Hepatocyte (in vitro differentiated cells): Measurements from ENCODE around the gene RALGAPA2. TPM values are rescaled to one million over a fixed set of nuclear protein-coding genes. Genes with fewer than 3 reads are reported as not detected.

ENCODE experiments used
- DNase-seq: peaks from one replicate; pipeline ENCODE4 v3.0.0-alpha.2; 2016; ENCODE audit warnings: low spot score
- H2AFZ ChIP-seq: fragments of 200-600 bp; sonication (generic); 2 replicates; pipeline ENCODE4 v1.6.0; 2016; ENCODE audit warnings: antibody characterized with exemption, mild to moderate bottlenecking
- H3K27ac ChIP-seq: fragments of 200-600 bp; sonication (generic); 2 replicates; pipeline ENCODE4 v1.5.1; 2016; ENCODE audit warnings: mild to moderate bottlenecking
- H3K27me3 ChIP-seq: fragments of 200-600 bp; sonication (generic); 2 replicates; pipeline ENCODE4 v1.6.1; 2016
- H3K36me3 ChIP-seq: fragments of 200-600 bp; sonication (generic); replicated peaks from 2 replicates; pipeline ENCODE4 v1.5.1; 2016; ENCODE audit warnings: low read depth; ENCODE audit not compliant: insufficient read depth
- H3K4me1 ChIP-seq: fragments of 200-600 bp; sonication (generic); 2 replicates; pipeline ENCODE4 v1.5.1; 2016; ENCODE audit warnings: mild to moderate bottlenecking, moderate library complexity; ENCODE audit not compliant: insufficient read depth
- H3K4me2 ChIP-seq: fragments of 200-600 bp; sonication (generic); 2 replicates; pipeline ENCODE4 v1.6.0; 2016
- H3K4me3 ChIP-seq: fragments of 200-600 bp; sonication (generic); 2 replicates; pipeline ENCODE4 v1.5.1; 2016; ENCODE audit warnings: mild to moderate bottlenecking
- H3K79me2 ChIP-seq: fragments of 200-600 bp; sonication (generic); 2 replicates; pipeline ENCODE4 v1.6.0; 2017; ENCODE audit warnings: mild to moderate bottlenecking
- H3K9me2 ChIP-seq: fragments of 200-600 bp; sonication (generic); replicated peaks from 2 replicates; pipeline ENCODE4 v1.6.0; 2017; ENCODE audit warnings: mild to moderate bottlenecking; ENCODE audit not compliant: insufficient read depth
- H3K9me3 ChIP-seq: fragments of 200-600 bp; sonication (generic); 2 replicates; pipeline ENCODE4 v1.5.1; 2016; ENCODE audit warnings: low read depth, mild to moderate bottlenecking
- H4K20me1 ChIP-seq: fragments of 200-600 bp; sonication (generic); 2 replicates; pipeline ENCODE4 v1.6.0; 2016; ENCODE audit warnings: mild to moderate bottlenecking; ENCODE audit not compliant: insufficient read depth, poor library complexity, severe bottlenecking
- EZH2 ChIP-seq: fragments of 200-600 bp; sonication (generic); IDR thresholded peaks from 2 replicates; pipeline ENCODE4 v1.6.1; 2016; ENCODE audit warnings: antibody characterized with exemption, mild to moderate bottlenecking, borderline replicate concordance
- EZH2phosphoT487 ChIP-seq: fragments of 200-600 bp; sonication (generic); IDR thresholded peaks from one replicate; pipeline ENCODE4 v1.6.1; 2018; ENCODE audit warnings: antibody characterized with exemption, mild to moderate bottlenecking, low read depth, moderate library complexity; ENCODE audit not compliant: unreplicated experiment, severe bottlenecking
- WGBS: methylation state at CpG from one replicate; pipeline ENCODE4 v1.1.6; 2016; ENCODE audit warnings: low lambda C conversion rate; ENCODE audit errors: missing lambda C conversion rate; 5-methylcytosine and 5-hydroxymethylcytosine counted together
- polyA plus RNA-seq: library from polyadenylated mRNA; unstranded; fragments of >200 nt; fragmentation: Nextera tagmentation; extraction: Ambion mirVana; gene quantifications from 2 replicates; pipeline ENCODE4 v1.2.1, GENCODE V29; 2016
- total RNA-seq: library from RNA; depleted of rRNA; stranded (reverse); fragments of >200 nt; gene quantifications from 2 replicates; pipeline ENCODE4 v1.2.3, GENCODE V29; 2014
- TF ChIP-seq, protein P1 (sequence below): fragments of 200-600 bp; sonication (generic); IDR thresholded peaks from 2 replicates; pipeline ENCODE4 v1.5.1; 2016; ENCODE audit warnings: antibody characterized with exemption, mild to moderate bottlenecking; ENCODE audit not compliant: poor library complexity

RALGAPA2 gene
- total and polyA plus RNA-seq, 2 experiments from 2014 or later = 16.8 to 35.3 TPM

DNA sequence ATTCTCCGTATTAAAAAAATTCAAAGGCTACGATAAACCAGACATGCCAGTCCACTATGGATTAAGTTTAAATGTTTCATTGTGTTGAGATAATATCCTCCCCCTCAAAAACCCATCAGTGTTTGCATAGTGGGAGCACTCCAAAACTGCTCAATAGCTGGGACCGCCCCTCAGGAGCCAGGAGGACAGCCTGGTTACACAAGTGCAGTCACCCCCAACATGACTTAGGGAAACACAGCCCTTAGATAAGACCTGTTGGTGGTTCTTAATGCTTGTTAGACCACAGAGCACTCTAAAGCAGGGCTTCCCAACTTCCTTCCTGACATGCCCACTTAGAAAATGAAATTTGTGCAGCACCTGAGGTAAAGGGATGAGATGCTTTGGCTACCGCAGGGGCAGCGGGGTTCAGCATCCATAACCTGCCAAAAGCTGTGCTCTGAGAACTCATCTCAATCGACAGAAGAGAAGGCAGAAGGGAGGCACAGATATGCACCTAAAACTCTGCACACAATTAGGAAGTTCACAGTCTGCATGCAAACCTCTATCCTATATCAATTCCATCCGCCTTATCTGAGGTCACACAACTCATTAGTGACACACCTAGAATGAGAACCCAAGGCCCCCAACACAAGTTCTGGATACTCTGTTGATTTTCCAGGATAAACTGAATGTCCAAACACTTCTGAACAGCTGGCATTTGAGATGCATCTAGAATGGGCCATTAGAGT, 74.3 kb downstream of the RALGAPA2 start:
- Histone ChIP-seq H3K4me1 (no peaks in the 10 kb centered on the region), H3K79me2 (no peaks in the 10 kb centered on the region), H3K4me3 (no peak overlapping the region), H3K27me3 (no peaks in the 10 kb centered on the region), H2AFZ (no peak overlapping the region), H3K9me3 (no peaks in the 10 kb centered on the region), H3K36me3 (no peaks in the 10 kb centered on the region), H4K20me1 (no peaks in the 10 kb centered on the region), H3K4me2 (no peak overlapping the region), H3K27ac (no peak overlapping the region), H3K9me2 (no peaks in the 10 kb centered on the region)
- no peak for TF ChIP-seq EZH2
- TF ChIP-seq, protein P1, sequence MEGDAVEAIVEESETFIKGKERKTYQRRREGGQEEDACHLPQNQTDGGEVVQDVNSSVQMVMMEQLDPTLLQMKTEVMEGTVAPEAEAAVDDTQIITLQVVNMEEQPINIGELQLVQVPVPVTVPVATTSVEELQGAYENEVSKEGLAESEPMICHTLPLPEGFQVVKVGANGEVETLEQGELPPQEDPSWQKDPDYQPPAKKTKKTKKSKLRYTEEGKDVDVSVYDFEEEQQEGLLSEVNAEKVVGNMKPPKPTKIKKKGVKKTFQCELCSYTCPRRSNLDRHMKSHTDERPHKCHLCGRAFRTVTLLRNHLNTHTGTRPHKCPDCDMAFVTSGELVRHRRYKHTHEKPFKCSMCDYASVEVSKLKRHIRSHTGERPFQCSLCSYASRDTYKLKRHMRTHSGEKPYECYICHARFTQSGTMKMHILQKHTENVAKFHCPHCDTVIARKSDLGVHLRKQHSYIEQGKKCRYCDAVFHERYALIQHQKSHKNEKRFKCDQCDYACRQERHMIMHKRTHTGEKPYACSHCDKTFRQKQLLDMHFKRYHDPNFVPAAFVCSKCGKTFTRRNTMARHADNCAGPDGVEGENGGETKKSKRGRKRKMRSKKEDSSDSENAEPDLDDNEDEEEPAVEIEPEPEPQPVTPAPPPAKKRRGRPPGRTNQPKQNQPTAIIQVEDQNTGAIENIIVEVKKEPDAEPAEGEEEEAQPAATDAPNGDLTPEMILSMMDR = no peak
- no peak for TF ChIP-seq EZH2phosphoT487
- WGBS = 98% methylated on average over 7 of the region's 7 CpGs
- DNase-seq = no peak

DNA sequence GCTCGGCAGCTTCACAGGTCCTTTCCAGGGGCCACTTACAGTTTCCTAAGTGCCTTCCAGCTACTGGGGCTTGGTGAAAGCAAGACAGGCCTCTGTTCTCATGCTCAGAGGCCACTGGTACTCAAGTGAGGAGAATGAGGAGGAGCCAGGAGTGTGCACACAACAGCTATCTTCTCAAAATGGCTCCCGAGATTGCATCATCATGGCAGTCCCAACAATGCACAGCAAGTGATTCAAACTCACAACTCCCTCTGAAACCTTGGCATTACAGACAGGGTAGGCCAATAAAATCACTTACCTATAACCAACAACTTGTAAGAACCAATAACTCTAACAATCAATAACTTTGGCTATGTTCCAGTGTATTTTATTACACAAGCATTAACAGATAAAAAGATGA, 77.4 kb downstream of the RALGAPA2 start:
- no peak for DNase-seq
- WGBS = 100% methylated on average over 2 of the region's 2 CpGs
- Histone ChIP-seq H3K36me3 (no peaks in the 10 kb centered on the region), H3K27me3 (no peaks in the 10 kb centered on the region), H3K4me3 (no peak overlapping the region), H3K9me2 (no peaks in the 10 kb centered on the region), H3K27ac (no peak overlapping the region), H2AFZ (no peak overlapping the region), H4K20me1 (no peaks in the 10 kb centered on the region), H3K4me2 (no peak overlapping the region), H3K4me1 (no peaks in the 10 kb centered on the region), H3K9me3 (no peaks in the 10 kb centered on the region), H3K79me2 (no peaks in the 10 kb centered on the region)
- TF ChIP-seq, protein P1 = no peak
- TF ChIP-seq EZH2 (no peak), EZH2phosphoT487 (no peak)

DNA sequence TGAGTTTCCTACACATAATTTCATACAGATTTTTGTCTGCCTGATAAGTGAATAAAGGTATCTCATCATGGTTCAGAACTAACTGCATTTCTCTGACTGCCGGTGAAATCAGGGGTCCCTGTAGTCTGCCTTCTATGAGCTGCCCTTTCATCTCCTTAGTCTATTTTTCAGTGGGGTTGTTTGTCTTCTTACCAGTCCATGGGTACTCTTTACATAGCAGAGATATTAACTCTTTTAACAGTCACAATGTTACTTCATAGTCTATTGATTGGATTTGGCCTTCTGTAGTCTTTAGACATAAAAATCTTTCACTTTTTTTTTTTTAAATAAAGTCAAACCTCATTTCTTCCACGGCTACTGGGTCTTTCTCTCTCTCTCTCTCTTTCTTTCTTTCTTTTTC, 79.8 kb downstream of the RALGAPA2 start:
- TF ChIP-seq EZH2 (no peak), EZH2phosphoT487 (no peak)
- TF ChIP-seq, protein P1 = no peak
- no peaks in the 10 kb centered on the region for H3K27me3 ChIP-seq
- H2AFZ ChIP-seq = no peak overlapping the region
- no peak overlapping the region for H3K4me2 ChIP-seq
- no peak overlapping the region for H3K4me3 ChIP-seq
- DNase-seq = no peak
- H3K36me3 ChIP-seq = no peaks in the 10 kb centered on the region
- 90% methylated on average over 2 of the region's 2 CpGs for WGBS
- H3K9me2 ChIP-seq = no peaks in the 10 kb centered on the region
- no peaks in the 10 kb centered on the region for H3K4me1 ChIP-seq
- no peak overlapping the region for H3K27ac ChIP-seq
- H3K9me3 ChIP-seq = no peaks in the 10 kb centered on the region
- no peaks in the 10 kb centered on the region for H4K20me1 ChIP-seq
- no peaks in the 10 kb centered on the region for H3K79me2 ChIP-seq
